Spleen (tissue), 7 donors: ENCODE data around the gene KRT84.

ENCODE experiments used
- POLR2A ChIP-seq, 3 donors: fragments of 450-650 bp; IDR thresholded peaks; one replicate each; pipeline ENCODE4 v1.5.1; 2017; ENCODE audit warnings: antibody characterized with exemption in 3 of 3, mild to moderate bottlenecking in 1 of 3
- POLR2AphosphoS5 ChIP-seq, 3 donors: sonication (generic); formaldehyde crosslinking; IDR thresholded peaks; one replicate each; pipeline ENCODE4 v1.5.1; 2017; ENCODE audit warnings: antibody characterized with exemption in 3 of 3
- TF ChIP-seq, protein P1 (sequence below), 11 experiments: fragments of 200-600 bp in 7 of 11; fragments of 450-650 bp in 4 of 11; sonication (generic) in 4 of 11; IDR thresholded peaks in 8 of 11; conservative IDR thresholded peaks in 3 of 11; 1 replicate in 7 of 11; 2 replicates in 4 of 11; pipeline versions ENCODE4 v1.4.0 to v1.8.0; 2016 to 2021; ENCODE audit warnings: antibody characterized with exemption in 11 of 11, inconsistent platforms in 4 of 11, mild to moderate bottlenecking in 1 of 11
- donor health status: DM: no; HTN: no; CAD: no; lungs with moderate emphysema.
- donor health status: DM: no; HTN: no; CAD: no.
- donor health status: DM: no; HTN: no; CAD: no.

DNA sequence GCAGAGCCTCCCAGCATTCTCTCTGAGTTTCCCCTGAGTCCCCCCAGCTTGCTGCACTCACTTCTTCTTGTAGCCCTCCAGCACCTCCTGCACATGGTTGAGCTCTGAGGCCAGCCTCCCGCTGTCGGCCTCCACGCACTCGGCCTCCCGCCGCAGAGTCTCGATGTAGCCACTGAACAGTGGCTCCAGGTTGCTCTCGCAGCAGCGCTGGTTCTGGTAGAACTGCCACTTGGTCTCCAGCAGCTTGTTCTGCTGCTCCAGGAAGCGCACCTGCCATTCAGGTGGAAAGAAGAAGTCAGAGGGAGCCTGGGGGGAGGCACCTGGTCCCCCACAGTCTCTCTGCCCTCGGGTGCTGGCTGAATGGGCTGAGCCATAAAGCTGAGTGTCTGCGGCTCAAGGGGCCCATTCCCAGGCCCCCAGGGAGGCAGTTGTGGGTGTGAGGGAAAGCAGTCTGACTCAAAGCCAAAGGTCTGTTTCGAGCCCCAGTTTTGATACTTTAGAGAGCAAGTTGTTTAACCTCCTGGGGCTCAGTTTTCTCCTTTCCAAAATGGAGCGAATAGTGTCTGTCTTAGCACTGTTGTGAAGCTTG, 20.5 kb downstream of the KRT84 start:
- TF ChIP-seq, protein P1, sequence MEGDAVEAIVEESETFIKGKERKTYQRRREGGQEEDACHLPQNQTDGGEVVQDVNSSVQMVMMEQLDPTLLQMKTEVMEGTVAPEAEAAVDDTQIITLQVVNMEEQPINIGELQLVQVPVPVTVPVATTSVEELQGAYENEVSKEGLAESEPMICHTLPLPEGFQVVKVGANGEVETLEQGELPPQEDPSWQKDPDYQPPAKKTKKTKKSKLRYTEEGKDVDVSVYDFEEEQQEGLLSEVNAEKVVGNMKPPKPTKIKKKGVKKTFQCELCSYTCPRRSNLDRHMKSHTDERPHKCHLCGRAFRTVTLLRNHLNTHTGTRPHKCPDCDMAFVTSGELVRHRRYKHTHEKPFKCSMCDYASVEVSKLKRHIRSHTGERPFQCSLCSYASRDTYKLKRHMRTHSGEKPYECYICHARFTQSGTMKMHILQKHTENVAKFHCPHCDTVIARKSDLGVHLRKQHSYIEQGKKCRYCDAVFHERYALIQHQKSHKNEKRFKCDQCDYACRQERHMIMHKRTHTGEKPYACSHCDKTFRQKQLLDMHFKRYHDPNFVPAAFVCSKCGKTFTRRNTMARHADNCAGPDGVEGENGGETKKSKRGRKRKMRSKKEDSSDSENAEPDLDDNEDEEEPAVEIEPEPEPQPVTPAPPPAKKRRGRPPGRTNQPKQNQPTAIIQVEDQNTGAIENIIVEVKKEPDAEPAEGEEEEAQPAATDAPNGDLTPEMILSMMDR (IDR thresholded peaks at IDR 0.05 in 8 of 11, conservative IDR thresholded peaks at IDR 0.05 in 3 of 11) = no peak
- TF ChIP-seq POLR2A (IDR thresholded peaks at IDR 0.05) = no peak
- no peak for TF ChIP-seq POLR2AphosphoS5 (IDR thresholded peaks at IDR 0.05)
